ENCODE data around the gene TMEM255B. TPM values are rescaled to one million over a fixed set of nuclear protein-coding genes. Genes with fewer than 3 reads are reported as not detected.

Gene TMEM255B
- total RNA-seq, 1 experiment from 2014 or later, result 2.8 TPM

DNA sequence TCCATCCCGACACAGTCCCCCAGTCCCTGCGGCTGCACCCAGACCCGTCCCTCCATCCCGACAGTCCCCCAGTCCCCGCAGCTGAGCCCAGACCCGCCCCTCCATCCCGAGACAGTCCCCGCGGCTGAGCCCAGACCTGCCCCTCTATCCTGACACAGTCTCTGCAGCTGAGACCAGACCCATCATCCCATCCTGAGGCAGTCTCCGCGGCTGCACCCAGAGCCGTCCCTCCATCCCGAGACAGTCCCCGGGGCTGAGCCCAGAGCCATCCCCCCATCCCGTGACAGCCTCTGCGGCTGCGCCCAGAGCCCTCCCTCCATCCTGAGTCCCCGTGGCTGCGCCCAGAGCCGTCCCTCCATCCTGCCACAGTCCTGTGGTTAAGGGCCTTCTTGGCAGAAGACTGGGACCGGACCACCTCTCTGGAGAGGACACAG, 28.8 kb upstream of the TMEM255B start:
- WGBS (ENCODE audit: extremely low coverage, insufficient read length, low lambda C conversion rate), result no CpG with 5 or more reads among the region's 21 CpGs
- H2BK20ac ChIP-seq (ENCODE audit: low read depth, low read length, poor library complexity, severe bottlenecking), result no peak overlapping the region

More for the DNA sequence above, 28.8 kb upstream of the TMEM255B start:
- H3K36me3 Mint-ChIP-seq (ENCODE audit: insufficient read depth in 1 of 3, low read depth in 3 of 3), result peaks cover 0 to 3% (median 0%) of the 10 kb centered on the region in 3 experiments; a peak in 1 of 7 replicates
- TF ChIP-seq, protein P1, sequence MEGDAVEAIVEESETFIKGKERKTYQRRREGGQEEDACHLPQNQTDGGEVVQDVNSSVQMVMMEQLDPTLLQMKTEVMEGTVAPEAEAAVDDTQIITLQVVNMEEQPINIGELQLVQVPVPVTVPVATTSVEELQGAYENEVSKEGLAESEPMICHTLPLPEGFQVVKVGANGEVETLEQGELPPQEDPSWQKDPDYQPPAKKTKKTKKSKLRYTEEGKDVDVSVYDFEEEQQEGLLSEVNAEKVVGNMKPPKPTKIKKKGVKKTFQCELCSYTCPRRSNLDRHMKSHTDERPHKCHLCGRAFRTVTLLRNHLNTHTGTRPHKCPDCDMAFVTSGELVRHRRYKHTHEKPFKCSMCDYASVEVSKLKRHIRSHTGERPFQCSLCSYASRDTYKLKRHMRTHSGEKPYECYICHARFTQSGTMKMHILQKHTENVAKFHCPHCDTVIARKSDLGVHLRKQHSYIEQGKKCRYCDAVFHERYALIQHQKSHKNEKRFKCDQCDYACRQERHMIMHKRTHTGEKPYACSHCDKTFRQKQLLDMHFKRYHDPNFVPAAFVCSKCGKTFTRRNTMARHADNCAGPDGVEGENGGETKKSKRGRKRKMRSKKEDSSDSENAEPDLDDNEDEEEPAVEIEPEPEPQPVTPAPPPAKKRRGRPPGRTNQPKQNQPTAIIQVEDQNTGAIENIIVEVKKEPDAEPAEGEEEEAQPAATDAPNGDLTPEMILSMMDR (conservative IDR thresholded peaks at IDR 0.05), result no peak
- Histone ChIP-seq H3K4me1 (ENCODE audit: insufficient read depth, low read length) (no peaks in the 10 kb centered on the region), H3K18ac (ENCODE audit: insufficient read length, low read depth, low read length) (no peak overlapping the region), H3K27ac (ENCODE audit: insufficient read length, low read depth, low read length) (no peak overlapping the region), H3K23me2 (ENCODE audit: insufficient read length, low read depth, low read length, poor library complexity, severe bottlenecking) (peaks cover 2% of the 10 kb centered on the region), H3K14ac (ENCODE audit: insufficient read depth, low read length) (no peak overlapping the region), H3K56ac (ENCODE audit: insufficient read length, low read depth, low read length) (no peak overlapping the region), H2BK12ac (ENCODE audit: insufficient read length, low read depth, low read length) (no peak overlapping the region), H3K4me2 (ENCODE audit: insufficient read depth, insufficient read length, low read length) (no peak overlapping the region), H3K23ac (ENCODE audit: insufficient read length, low read depth, low read length) (no peak overlapping the region), H3K79me2 (ENCODE audit: insufficient read depth, low read length) (no peaks in the 10 kb centered on the region), H4K20me1 (ENCODE audit: control insufficient read depth, insufficient read depth, insufficient read length) (no peaks in the 10 kb centered on the region), H4K91ac (ENCODE audit: insufficient read length, low read depth, low read length) (no peak overlapping the region), H4K5ac (ENCODE audit: insufficient read length, low read depth, low read length) (no peak overlapping the region), H2AFZ (ENCODE audit: low read length) (no peak overlapping the region), H3K79me1 (ENCODE audit: insufficient read depth, low read depth, low read length, poor library complexity, severe bottlenecking) (no peaks in the 10 kb centered on the region), H4K8ac (replicated peaks; ENCODE audit: insufficient read length, low read depth, low read length) (no peak overlapping the region), H2AK5ac (ENCODE audit: insufficient read length, low read length) (no peak overlapping the region), H2BK15ac (ENCODE audit: low read depth, low read length) (no peak overlapping the region), H3K9me3 (ENCODE audit: control insufficient read depth, low read depth, low read length) (no peaks in the 10 kb centered on the region), H3K27me3 (ENCODE audit: insufficient read depth, low read length) (no peaks in the 10 kb centered on the region), H3T11ph (ENCODE audit: low read length) (no peak overlapping the region), H2BK5ac (ENCODE audit: insufficient read length, low read length) (no peak overlapping the region), H3K4ac (ENCODE audit: low read depth, low read length) (no peak overlapping the region), H2BK120ac (ENCODE audit: low read depth, low read length, poor library complexity, severe bottlenecking) (no peak overlapping the region), H3K9ac (ENCODE audit: extremely low read depth, insufficient read length, low read length) (no peak overlapping the region)
- H3K27ac Mint-ChIP-seq, result peak overlapping the region in 1 of 3 experiments; percentile 86; a peak in 1 of 7 replicates
- no peak for DNase-seq
- H3K4me3 Mint-ChIP-seq, result no peak overlapping the region
- H3K9me3 Mint-ChIP-seq, result peaks cover 5 to 13% of the 10 kb centered on the region in 2 experiments; a peak in 3 of 5 replicates
- H3K27me3 Mint-ChIP-seq (ENCODE audit: low read depth), result no peaks in the 10 kb centered on the region; the same call in 1 of the 2 replicates
- H3K4me1 Mint-ChIP-seq, result no peaks in the 10 kb centered on the region

All from H9 (cell line).